HCT116 (cell line): ENCODE data around the gene CYB5B. TPM values are rescaled to one million over a fixed set of nuclear protein-coding genes. Genes with fewer than 3 reads are reported as not detected.

ENCODE experiments used
- ATAC-seq: fragments of 200-7000 bp; cut with Tn5 transposase; 2 replicates; pipeline ENCODE4 v1.9.1; 2020; ENCODE audit warnings: mild to moderate bottlenecking, moderate library complexity
- BruUV-seq: library from RNA; stranded (reverse); fragments of 400-500 nt; replicated peaks from 2 replicates; lab custom pipeline; 2021; lab: Mats Ljungman, UMichigan
- CTCF ChIA-PET: fragments of 300-600 bp; sonication (Branson Sonifier 250); formaldehyde crosslinking; loops from one replicate; lab custom pipeline; 2021; ENCODE audit warnings: antibody characterized with exemption; lab: Charles Lee
- POLR2A ChIA-PET: fragments of 300-600, 350-600 bp; sonication (Branson Sonifier 250); formaldehyde crosslinking; loops from one replicate; lab custom pipeline; 2021; ENCODE audit warnings: antibody characterized with exemption; lab: Charles Lee
- RAD21 ChIA-PET, 2 experiments: fragments of 300-600 bp; sonication (Branson Sonifier 250); formaldehyde crosslinking; loops; one replicate each; lab custom pipeline; 2023; ENCODE audit warnings: low total read pairs in 2 of 2; ENCODE audit not compliant: uncharacterized antibody in 2 of 2, unreplicated experiment in 2 of 2, low non-redundant PET in 1 of 2; lab: Charles Lee
- DNase-seq: peaks from one replicate; pipeline ENCODE4 v3.0.0-alpha.2; 2010; ENCODE audit warnings: low read depth, low spot score
- H2AFZ ChIP-seq: fragments of 200-600 bp; shearing (Covaris generic), sonication (generic); 2 replicates; pipeline ENCODE4 v1.6.1; 2017; ENCODE audit warnings: low read depth, mixed run types, mixed read lengths, antibody characterized with exemption, low read length; ENCODE audit not compliant: poor library complexity, severe bottlenecking
- H3K27ac ChIP-seq: 2 replicates; pipeline ENCODE4 v1.5.1; 2012; ENCODE audit warnings: low read depth, low read length
- H3K27me3 ChIP-seq: fragments of 200-600 bp; sonication (generic); 2 replicates; pipeline ENCODE4 v1.6.1; 2016; ENCODE audit warnings: mixed run types, low read length, mixed read lengths; ENCODE audit not compliant: insufficient read depth
- H3K36me3 ChIP-seq, 2 experiments: fragments of 200-500 bp in 1 of 2; fragments of 200-600 bp in 1 of 2; sonication (Bioruptor generic) in 1 of 2; sonication (generic) in 1 of 2; 2 replicates each; pipeline versions ENCODE4 v1.5.1 to v1.6.1; 2014 to 2016; ENCODE audit warnings: low read length in 2 of 2, inconsistent platforms in 1 of 2, mixed read lengths in 1 of 2, mixed run types in 1 of 2; ENCODE audit not compliant: insufficient read depth in 2 of 2, control insufficient read depth in 1 of 2
- H3K4me1 ChIP-seq, 2 experiments: fragments of 200-600 bp in 1 of 2; sonication (generic) in 1 of 2; 2 replicates each; pipeline versions ENCODE4 v1.5.1 to v1.6.1; 2012 to 2017; ENCODE audit warnings: low read length in 2 of 2, inconsistent platforms in 1 of 2, mild to moderate bottlenecking in 1 of 2, mixed read lengths in 1 of 2, mixed run types in 1 of 2, moderate library complexity in 1 of 2; ENCODE audit not compliant: insufficient read depth in 2 of 2, control insufficient read depth in 1 of 2
- H3K4me2 ChIP-seq: fragments of 200-600 bp; sonication (generic); 2 replicates; pipeline ENCODE4 v1.6.1; 2017; ENCODE audit warnings: mixed run types, low read length, mixed read lengths
- H3K4me3 ChIP-seq, 2 experiments: fragments of 200-600 bp in 1 of 2; sonication (generic) in 1 of 2; replicated peaks in 1 of 2; 2 replicates each; pipeline ENCODE4 v1.5.1; 2011 to 2016; ENCODE audit warnings: low read length in 2 of 2, control low read depth in 1 of 2, low read depth in 1 of 2, mild to moderate bottlenecking in 1 of 2, mixed read lengths in 1 of 2, mixed run types in 1 of 2
- H3K79me2 ChIP-seq: fragments of 200-600 bp; sonication (generic); 2 replicates; pipeline ENCODE4 v1.6.1; 2017; ENCODE audit warnings: mild to moderate bottlenecking, mixed run types, low read length, moderate library complexity, mixed read lengths; ENCODE audit not compliant: insufficient read depth
- H3K9ac ChIP-seq: fragments of 200-600 bp; sonication (generic); 2 replicates; pipeline ENCODE4 v1.6.1; 2016; ENCODE audit warnings: low read length, mixed read lengths
- H3K9me2 ChIP-seq: fragments of 200-600 bp; sonication (generic), shearing (Covaris generic); 2 replicates; pipeline ENCODE4 v1.6.1; 2017; ENCODE audit warnings: mixed run types, mild to moderate bottlenecking, moderate library complexity; ENCODE audit not compliant: insufficient read depth
- H3K9me3 ChIP-seq, 2 experiments: fragments of 200-500 bp in 1 of 2; fragments of 200-600 bp in 1 of 2; sonication (Bioruptor generic) in 1 of 2; sonication (generic) in 1 of 2; 2 replicates each; pipeline ENCODE4 v1.6.1; 2014 to 2017; ENCODE audit warnings: low read length in 2 of 2, mixed read lengths in 2 of 2, inconsistent platforms in 1 of 2, low read depth in 1 of 2, mild to moderate bottlenecking in 1 of 2, mixed run types in 1 of 2, moderate library complexity in 1 of 2; ENCODE audit not compliant: control insufficient read depth in 1 of 2, insufficient read depth in 1 of 2
- H4K20me1 ChIP-seq: fragments of 200-600 bp; sonication (generic), shearing (Covaris generic); 2 replicates; pipeline ENCODE4 v1.6.1; 2017; ENCODE audit warnings: mixed run types, mild to moderate bottlenecking, moderate library complexity; ENCODE audit not compliant: insufficient read depth
- CTCF ChIP-seq, 3 experiments: fragments of 200-600 bp in 1 of 3; sonication (generic) in 1 of 3; IDR thresholded peaks in 2 of 3; conservative IDR thresholded peaks in 1 of 3; 2 replicates each; pipeline ENCODE4 v1.5.1; 2012 to 2017; ENCODE audit warnings: low read depth in 2 of 3, low read length in 2 of 3, antibody characterized with exemption in 1 of 3, borderline replicate concordance in 1 of 3, control low read depth in 1 of 3, mild to moderate bottlenecking in 1 of 3, mixed read lengths in 1 of 3, mixed run types in 1 of 3, moderate library complexity in 1 of 3; ENCODE audit not compliant: insufficient read depth in 1 of 3
- EGR1 ChIP-seq: IDR thresholded peaks from 2 replicates; pipeline ENCODE4 v1.6.1; 2012; ENCODE audit warnings: low read depth
- ELF1 ChIP-seq: IDR thresholded peaks from 2 replicates; pipeline ENCODE4 v1.6.1; 2012; ENCODE audit warnings: low read depth, borderline replicate concordance
- EZH2phosphoT487 ChIP-seq: fragments of 200-600 bp; IDR thresholded peaks from 2 replicates; pipeline ENCODE4 v1.6.1; 2018; ENCODE audit warnings: antibody characterized with exemption, borderline replicate concordance
- MAX ChIP-seq: IDR thresholded peaks from 2 replicates; pipeline ENCODE4 v1.6.1; 2012
- POLR2A ChIP-seq: IDR thresholded peaks from 2 replicates; pipeline ENCODE4 v1.7.0; 2011; ENCODE audit warnings: borderline replicate concordance; ENCODE audit not compliant: insufficient read depth, insufficient read length; ENCODE audit errors: extremely low read depth
- POLR2AphosphoS5 ChIP-seq: IDR thresholded peaks from 2 replicates; pipeline ENCODE4 v1.6.1; 2011; ENCODE audit warnings: mild to moderate bottlenecking, low read depth, low read length, moderate library complexity
- SP1 ChIP-seq: IDR thresholded peaks from 2 replicates; pipeline ENCODE4 v1.6.1; 2012; ENCODE audit warnings: low read depth
- SRF ChIP-seq: IDR thresholded peaks from 2 replicates; pipeline ENCODE4 v1.6.1; 2012; ENCODE audit warnings: low read depth
- YY1 ChIP-seq: IDR thresholded peaks from 2 replicates; pipeline ENCODE4 v1.6.1; 2011; ENCODE audit warnings: low read length, low read depth, moderate library complexity, mild to moderate bottlenecking; ENCODE audit not compliant: insufficient replicate concordance; ENCODE audit errors: extremely low read depth
- ZBTB33 ChIP-seq: IDR thresholded peaks from 2 replicates; pipeline ENCODE4 v1.6.1; 2011; ENCODE audit warnings: mild to moderate bottlenecking, low read length, moderate library complexity; ENCODE audit not compliant: insufficient replicate concordance; ENCODE audit errors: extremely low read depth
- ZNF274 ChIP-seq: fragments of 200-500 bp; sonication (Bioruptor generic); IDR thresholded peaks from 2 replicates; pipeline ENCODE4 v1.6.1; 2014; ENCODE audit warnings: mild to moderate bottlenecking, low read depth, low read length, inconsistent platforms
- intact Hi-C: fragments of 100-400 bp; cut with micrococcal nuclease; formaldehyde crosslinking; loops from 2 replicates; pipeline ENCODE4 v1.10.0; 2022
- total RNA-seq: library from RNA; stranded (reverse); gene quantifications from one replicate; pipeline ENCODE4 v1.2.1, GENCODE V29; 2021; ENCODE audit not compliant: unreplicated experiment

CYB5B gene
- total RNA-seq, 1 experiment from 2014 or later = 689 TPM

- TF ChIP-seq SP1 (no peak), ZBTB33 (no peak), SRF (no peak)
These were observed 46.4 kb upstream of the CYB5B start (continued) for GRCh38 chr16:69378036-69378435.

GRCh38 chr16:69378760-69379159 is 45.7 kb upstream of the CYB5B start:
- ChIA-PET RAD21 (no interaction called here), POLR2A (no interaction called here), CTCF (interaction anchor here (1.3 kb wide), 1 partner anchor 17 kb away, joined by 4 read pairs; no protein-coding TSS in a partner anchor)
- TF ChIP-seq POLR2A (no peak), CTCF (IDR thresholded peaks at IDR 0.05 in 2 of 3, conservative IDR thresholded peaks at IDR 0.05 in 1 of 3; ENCODE audit: borderline replicate concordance in 1 of 3, insufficient read depth in 1 of 3, low read depth in 2 of 3, low read length in 2 of 3) (no peak), POLR2AphosphoS5 (no peak), ZNF274 (no peak), EGR1 (no peak), MAX (no peak), ZBTB33 (no peak), EZH2phosphoT487 (no peak), ELF1 (no peak), YY1 (no peak)
- Histone ChIP-seq H3K36me3 (peaks cover 59 to 61% of the 10 kb centered on the region in 2 experiments), H3K27ac (no peak overlapping the region), H3K9me3 (no peaks in the 10 kb centered on the region), H2AFZ (no peak overlapping the region), H3K9ac (no peak overlapping the region), H3K4me2 (no peak overlapping the region), H3K27me3 (no peaks in the 10 kb centered on the region), H4K20me1 (no peaks in the 10 kb centered on the region), H3K4me3 (no peak overlapping the region), H3K9me2 (no peaks in the 10 kb centered on the region), H3K79me2 (peaks cover 96% of the 10 kb centered on the region), H3K4me1 (peaks cover 0 to 2% of the 10 kb centered on the region in 2 experiments; a peak in 2 of 4 replicates)
- DNase-seq (no peak), ATAC-seq (no peak)
- no TSS peak for BruUV-seq
- intact Hi-C loops = no loop called here
